ENCODE data around the gene MINAR2.

DNA sequence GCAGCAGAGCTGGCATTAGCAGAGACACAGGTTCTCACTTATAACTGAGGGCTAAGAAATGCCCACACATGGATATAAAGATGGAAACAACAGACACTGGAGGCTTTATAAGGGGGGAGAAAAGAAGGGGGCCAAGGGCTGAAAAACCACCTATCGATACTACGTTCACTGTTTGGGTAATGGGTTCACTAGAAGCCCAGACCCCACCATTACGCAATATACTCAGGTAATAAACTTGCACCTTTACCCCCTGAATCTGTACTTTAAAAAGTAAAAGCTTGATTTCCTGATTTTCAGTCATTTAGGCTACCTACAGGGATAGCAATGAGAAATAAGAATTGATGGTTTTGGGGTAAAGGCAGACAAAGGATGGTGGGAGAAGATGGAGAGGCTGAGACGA lies 1.9 kb upstream of the MINAR2 start:
- TF ChIP-seq, protein P1, sequence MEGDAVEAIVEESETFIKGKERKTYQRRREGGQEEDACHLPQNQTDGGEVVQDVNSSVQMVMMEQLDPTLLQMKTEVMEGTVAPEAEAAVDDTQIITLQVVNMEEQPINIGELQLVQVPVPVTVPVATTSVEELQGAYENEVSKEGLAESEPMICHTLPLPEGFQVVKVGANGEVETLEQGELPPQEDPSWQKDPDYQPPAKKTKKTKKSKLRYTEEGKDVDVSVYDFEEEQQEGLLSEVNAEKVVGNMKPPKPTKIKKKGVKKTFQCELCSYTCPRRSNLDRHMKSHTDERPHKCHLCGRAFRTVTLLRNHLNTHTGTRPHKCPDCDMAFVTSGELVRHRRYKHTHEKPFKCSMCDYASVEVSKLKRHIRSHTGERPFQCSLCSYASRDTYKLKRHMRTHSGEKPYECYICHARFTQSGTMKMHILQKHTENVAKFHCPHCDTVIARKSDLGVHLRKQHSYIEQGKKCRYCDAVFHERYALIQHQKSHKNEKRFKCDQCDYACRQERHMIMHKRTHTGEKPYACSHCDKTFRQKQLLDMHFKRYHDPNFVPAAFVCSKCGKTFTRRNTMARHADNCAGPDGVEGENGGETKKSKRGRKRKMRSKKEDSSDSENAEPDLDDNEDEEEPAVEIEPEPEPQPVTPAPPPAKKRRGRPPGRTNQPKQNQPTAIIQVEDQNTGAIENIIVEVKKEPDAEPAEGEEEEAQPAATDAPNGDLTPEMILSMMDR (IDR thresholded peaks at IDR 0.05), result no peak
- no peak for TF ChIP-seq POLR2A (IDR thresholded peaks at IDR 0.05; ENCODE audit: low read depth)
